Measurements from ENCODE around the gene PTCHD4.

DNA sequence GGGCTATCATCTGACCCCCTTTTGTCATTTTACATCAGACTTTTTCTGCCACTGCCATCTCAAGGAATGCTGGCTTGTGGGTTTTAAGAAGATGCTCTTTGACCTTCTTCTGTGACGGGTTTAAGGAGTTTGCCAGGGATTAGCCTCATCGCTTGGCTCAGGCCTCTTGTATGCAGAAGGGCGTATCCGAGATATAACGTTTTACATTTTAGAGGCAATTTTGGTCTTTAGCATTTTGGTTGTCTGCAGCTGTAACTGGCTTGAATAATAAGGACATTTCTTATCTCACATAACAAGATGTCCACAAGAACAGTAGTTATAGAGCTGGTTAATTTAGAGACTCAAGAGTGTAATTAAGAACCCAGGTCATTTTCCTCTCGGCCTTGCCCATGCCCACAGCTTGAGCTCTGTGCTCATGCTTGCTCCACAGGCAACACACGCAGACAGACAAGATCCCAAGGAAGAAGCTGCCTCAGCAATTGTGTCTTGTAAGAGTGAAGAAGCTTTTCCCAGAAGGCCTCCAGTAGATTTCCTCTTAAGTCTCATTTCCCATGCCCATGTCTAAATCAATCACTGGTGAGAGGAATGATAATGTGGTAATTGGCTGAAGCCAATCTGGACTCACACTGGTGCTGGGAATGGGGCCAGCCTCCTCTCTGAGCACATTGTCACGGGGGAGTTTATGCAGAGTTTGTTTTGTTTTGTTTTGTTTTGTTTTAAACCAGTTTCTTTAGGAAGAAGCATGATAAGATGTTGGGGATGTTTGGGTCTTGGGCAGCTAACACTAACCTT is 36.8 kb downstream of the PTCHD4 start:
- TF ChIP-seq, protein P1, sequence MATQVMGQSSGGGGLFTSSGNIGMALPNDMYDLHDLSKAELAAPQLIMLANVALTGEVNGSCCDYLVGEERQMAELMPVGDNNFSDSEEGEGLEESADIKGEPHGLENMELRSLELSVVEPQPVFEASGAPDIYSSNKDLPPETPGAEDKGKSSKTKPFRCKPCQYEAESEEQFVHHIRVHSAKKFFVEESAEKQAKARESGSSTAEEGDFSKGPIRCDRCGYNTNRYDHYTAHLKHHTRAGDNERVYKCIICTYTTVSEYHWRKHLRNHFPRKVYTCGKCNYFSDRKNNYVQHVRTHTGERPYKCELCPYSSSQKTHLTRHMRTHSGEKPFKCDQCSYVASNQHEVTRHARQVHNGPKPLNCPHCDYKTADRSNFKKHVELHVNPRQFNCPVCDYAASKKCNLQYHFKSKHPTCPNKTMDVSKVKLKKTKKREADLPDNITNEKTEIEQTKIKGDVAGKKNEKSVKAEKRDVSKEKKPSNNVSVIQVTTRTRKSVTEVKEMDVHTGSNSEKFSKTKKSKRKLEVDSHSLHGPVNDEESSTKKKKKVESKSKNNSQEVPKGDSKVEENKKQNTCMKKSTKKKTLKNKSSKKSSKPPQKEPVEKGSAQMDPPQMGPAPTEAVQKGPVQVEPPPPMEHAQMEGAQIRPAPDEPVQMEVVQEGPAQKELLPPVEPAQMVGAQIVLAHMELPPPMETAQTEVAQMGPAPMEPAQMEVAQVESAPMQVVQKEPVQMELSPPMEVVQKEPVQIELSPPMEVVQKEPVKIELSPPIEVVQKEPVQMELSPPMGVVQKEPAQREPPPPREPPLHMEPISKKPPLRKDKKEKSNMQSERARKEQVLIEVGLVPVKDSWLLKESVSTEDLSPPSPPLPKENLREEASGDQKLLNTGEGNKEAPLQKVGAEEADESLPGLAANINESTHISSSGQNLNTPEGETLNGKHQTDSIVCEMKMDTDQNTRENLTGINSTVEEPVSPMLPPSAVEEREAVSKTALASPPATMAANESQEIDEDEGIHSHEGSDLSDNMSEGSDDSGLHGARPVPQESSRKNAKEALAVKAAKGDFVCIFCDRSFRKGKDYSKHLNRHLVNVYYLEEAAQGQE (IDR thresholded peaks at IDR 0.05; ENCODE audit: borderline replicate concordance): no peak
- TF ChIP-seq, protein P2, sequence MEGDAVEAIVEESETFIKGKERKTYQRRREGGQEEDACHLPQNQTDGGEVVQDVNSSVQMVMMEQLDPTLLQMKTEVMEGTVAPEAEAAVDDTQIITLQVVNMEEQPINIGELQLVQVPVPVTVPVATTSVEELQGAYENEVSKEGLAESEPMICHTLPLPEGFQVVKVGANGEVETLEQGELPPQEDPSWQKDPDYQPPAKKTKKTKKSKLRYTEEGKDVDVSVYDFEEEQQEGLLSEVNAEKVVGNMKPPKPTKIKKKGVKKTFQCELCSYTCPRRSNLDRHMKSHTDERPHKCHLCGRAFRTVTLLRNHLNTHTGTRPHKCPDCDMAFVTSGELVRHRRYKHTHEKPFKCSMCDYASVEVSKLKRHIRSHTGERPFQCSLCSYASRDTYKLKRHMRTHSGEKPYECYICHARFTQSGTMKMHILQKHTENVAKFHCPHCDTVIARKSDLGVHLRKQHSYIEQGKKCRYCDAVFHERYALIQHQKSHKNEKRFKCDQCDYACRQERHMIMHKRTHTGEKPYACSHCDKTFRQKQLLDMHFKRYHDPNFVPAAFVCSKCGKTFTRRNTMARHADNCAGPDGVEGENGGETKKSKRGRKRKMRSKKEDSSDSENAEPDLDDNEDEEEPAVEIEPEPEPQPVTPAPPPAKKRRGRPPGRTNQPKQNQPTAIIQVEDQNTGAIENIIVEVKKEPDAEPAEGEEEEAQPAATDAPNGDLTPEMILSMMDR (IDR thresholded peaks at IDR 0.05; ENCODE audit: poor library complexity, severe bottlenecking): no peak
- no peak for TF ChIP-seq POLR2AphosphoS5 (IDR thresholded peaks at IDR 0.05)
- TF ChIP-seq EZH2 (IDR thresholded peaks at IDR 0.05; ENCODE audit: borderline replicate concordance, insufficient read depth, low read length, poor library complexity, severe bottlenecking): no peak
